HG03066 (cell line): ENCODE results near the gene COL12A1.

Experiments used
- ATAC-seq: cut with Tn5 transposase; IDR thresholded peaks from one replicate; pipeline ENCODE4 v1.9.1; 2021; ENCODE audit warnings: low read depth; ENCODE audit not compliant: unreplicated experiment

Gene COL12A1

GRCh38 chr6:75205776-75206575 lies at the start of gene COL12A1:
Gene COL12A1 (minus strand): TSS chr6:75206053. CDS start chr6:75202792, 3,261 bp downstream.
- no peak for ATAC-seq

- ATAC-seq = no peak
These were observed 44.7 kb upstream of the COL12A1 start for GRCh38 chr6:75250552-75250951.

GRCh38 chr6:75249837-75250236 lies 44.0 kb upstream of the COL12A1 start:
- ATAC-seq = no peak

DNA sequence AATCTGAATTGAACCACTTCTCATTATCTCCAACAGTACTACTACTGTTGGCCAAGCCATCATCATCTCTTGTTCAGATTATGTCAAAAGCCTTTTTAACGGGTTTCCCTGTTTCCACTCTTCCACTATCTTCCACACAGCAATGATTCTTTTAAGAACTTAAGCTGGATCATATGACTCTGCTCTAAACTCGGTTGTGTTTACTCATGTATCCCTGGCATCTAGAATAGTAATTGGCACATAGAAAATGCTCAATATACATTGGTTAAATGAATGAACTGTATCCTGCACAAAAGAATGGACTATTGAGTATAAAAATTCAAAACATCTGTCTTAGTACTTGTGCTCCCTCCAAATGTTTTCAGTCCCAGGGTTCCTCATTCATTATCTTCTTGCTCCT lies 40.5 kb upstream of the COL12A1 start:
- no peak for ATAC-seq

GRCh38 chr6:75244063-75244584 lies 38.3 kb upstream of the COL12A1 start:
- ATAC-seq = peak; percentile 15

GRCh38 chr6:75243333-75244062 lies 37.6 kb upstream of the COL12A1 start, which contains the start of gene COX7A2:
Gene COX7A2 (minus strand): TSS chr6:75243801. CDS start chr6:75243734, 67 bp downstream.
- peak; percentile 92 for ATAC-seq

GRCh38 chr6:75236630-75237029 lies 30.8 kb upstream of the COL12A1 start:
- no peak for ATAC-seq

- ATAC-seq = no peak
These were observed 29.4 kb upstream of the COL12A1 start for GRCh38 chr6:75235271-75235670.

GRCh38 chr6:75234126-75234865 lies 28.4 kb upstream of the COL12A1 start:
- ATAC-seq = no peak

DNA sequence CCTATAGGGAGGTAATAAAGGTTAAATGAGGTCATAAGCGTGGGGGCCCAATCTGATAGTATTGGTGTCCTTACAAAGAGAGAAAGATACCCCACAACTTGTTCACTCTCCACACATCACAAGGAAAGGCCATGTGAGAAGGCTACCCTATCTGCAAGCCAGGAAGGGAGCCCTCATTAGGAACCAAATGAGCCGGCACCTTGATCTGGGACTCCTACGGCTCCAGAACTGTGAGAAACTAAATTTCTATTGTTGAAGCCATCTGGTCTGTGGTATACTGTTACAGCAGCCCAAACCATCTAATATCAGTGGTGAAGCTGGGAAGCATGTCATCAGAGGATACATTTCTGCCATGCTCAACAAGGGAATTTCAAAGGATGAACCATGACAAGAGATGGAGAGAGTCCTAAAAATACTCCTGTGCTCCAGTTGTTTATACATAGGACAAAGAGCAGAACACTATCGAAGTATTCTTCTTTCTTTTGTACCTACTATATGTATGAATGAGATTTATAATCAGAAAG lies 27.3 kb upstream of the COL12A1 start:
- no peak for ATAC-seq

- no peak for ATAC-seq
These were observed 24.9 kb upstream of the COL12A1 start for GRCh38 chr6:75230484-75231325.

DNA sequence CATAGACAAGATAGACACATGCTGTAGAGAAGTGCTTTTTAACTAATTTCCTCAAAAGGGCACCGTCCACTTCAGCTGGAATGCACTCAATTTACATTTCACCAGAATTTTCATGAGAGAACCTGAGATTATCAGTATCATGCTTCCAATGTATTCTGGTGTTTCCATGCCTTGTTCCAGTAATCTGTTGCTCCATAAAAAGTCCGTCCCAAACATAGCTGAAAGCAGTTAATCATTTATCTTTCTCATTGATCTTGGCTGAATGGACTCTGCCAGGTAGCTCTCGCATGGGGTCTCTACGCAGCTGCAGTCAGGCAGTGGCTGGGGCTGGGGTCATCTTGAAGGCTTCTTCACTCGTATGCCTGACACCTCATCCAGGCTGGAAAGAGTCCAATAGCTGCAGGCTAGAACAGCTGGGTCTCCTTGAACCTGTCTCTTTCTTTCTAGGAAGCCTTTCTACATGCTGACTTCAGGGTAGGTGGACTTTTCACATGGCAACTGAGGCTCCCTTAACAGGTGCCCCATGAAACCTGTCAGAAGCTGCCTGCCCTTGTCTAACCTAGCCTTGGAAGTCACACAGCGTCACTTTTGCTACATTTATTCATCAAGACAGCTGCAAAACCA lies 18.6 kb upstream of the COL12A1 start:
- no peak for ATAC-seq

DNA sequence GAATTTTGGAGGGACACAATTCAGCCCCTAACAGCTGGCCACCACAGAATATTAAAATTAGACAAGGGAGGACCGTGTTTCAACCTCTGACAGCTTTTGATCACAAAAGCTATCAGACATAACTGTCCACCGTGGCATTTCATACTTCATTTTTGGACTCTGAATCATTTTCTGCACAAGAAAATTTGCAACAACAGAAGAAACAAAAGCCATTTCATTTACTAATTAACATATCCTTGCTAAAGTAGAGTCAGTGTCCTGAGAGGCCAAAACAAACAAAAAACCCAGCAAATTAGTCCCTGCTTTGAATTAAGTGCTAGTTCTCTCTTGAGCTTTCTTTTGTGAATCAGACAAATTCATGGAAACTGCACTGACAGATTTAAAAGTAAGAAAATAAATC lies 17.6 kb upstream of the COL12A1 start:
- no peak for ATAC-seq

DNA sequence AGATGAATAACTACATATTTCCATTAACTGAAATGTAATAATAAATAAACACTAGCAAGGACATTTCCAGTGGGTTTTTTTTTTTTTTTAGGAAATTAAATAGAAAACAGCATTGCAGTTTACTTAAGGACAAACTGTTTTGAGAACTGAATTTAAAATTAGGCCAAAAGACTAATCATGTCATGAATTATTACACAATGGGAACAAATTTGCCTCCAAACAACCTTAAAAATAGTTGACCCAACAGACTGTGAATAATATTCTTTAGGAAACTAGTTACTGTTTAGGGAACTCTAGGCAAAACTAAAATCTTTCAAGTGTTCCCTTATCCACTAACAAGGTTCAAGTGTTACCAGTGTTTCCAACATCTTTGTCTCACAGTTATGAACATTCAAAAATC lies 16.4 kb upstream of the COL12A1 start:
- no peak for ATAC-seq

DNA sequence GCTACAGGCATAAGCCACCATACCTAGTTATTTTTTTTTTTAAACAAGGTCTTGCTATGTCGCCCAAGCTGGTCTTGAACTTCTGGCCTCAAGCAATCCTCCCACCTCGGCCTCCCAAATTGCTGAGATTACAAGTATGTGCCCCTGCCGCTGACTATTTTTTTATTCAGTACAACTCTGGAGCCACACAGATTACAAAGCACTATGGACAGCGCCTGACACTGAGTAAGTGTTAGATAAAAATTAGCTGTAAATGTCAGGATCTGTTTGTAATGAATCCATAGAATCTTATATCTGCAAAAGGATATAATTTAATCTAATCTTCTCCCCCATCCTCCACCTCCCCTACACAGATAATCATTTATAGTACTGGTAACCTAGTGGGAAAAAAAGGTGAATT lies 15.3 kb upstream of the COL12A1 start:
- no peak for ATAC-seq

DNA sequence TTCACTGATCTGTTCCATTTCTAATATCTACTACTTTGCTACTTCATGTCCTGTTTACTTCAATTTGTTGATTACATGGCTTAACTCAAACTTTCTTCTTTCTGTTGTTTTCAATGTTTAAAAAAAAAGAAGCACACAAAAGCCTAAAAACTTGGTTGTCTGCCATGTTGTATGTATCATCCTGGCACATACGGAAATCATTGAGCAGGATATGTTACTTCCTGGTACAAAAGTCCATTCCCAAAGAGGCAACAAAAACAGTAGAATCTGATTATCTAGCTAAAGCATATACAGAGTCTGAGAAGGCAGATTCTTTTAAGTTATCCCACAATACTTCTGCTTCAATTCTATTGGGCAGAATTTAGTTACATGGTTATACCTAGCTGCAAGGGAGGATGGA lies 14.5 kb upstream of the COL12A1 start:
- no peak for ATAC-seq

DNA sequence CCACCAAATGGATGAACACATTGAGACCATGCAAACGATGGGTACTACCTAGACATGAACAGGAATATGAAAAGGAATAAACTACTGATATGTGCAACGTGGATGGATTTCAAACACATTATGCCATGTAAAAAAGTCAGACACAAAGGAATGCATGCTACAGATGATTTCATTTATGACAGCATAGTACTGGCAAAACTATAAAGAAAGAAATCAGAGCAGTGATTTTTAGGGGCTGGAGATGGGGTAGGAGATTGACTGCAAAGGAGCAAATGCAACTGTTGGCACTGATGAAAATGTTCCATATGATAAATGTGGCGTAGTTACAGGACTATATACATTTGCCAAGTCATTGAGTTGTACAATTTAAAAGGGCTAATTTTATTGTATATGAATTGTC lies 13.4 kb upstream of the COL12A1 start:
- ATAC-seq = no peak

DNA sequence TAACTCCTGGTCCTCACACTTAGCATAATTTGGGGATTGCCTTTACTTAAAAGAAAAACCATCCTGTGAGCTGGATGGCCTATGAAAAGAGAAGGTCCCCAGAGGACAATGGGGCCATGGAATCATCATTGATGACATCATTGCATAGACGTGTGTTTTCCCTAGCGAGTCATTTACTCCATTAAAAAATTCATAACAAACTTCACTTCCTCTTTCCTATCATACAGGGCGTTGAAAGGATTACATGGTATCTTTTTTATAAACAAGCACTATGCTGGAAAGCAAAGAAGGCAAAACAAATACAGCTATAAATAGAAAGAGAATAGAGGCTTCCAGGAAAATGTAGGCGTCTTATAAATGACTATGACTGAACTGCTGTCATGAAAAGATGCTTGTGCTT lies 11.3 kb upstream of the COL12A1 start:
- ATAC-seq = no peak

DNA sequence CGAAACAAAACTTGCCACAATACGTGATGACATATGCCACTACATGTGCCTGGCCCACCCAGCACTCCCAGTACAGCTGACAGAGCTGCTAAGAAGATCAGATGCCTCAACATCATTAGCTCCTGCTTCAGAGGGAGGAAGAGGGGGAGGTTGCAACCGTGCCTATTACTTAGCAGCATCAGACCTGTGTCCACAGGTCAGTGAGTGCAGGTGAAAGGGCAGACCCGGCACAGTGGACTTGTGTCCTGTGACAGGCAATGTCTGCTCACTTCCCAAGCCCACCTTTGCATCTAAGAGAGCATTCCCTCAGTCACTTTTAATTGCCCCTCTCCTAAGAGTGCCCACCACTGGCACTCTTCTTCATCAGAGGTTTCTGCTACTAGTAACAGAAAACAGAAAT lies 9.4 kb upstream of the COL12A1 start:
- no peak for ATAC-seq
